ELR (cell line): ENCODE data around the gene BRD1.

ENCODE experiments used
- DNase-seq: peaks from one replicate; pipeline ENCODE4 v3.0.0-alpha.2; 2015; ENCODE audit warnings: low read depth

The BRD1 gene

GRCh38 chr22:49751966-49752597 lies 75.6 kb downstream of the BRD1 start:
- DNase-seq = no peak

- DNase-seq = no peak
These were observed 76.2 kb downstream of the BRD1 start for GRCh38 chr22:49751318-49751965.

DNA sequence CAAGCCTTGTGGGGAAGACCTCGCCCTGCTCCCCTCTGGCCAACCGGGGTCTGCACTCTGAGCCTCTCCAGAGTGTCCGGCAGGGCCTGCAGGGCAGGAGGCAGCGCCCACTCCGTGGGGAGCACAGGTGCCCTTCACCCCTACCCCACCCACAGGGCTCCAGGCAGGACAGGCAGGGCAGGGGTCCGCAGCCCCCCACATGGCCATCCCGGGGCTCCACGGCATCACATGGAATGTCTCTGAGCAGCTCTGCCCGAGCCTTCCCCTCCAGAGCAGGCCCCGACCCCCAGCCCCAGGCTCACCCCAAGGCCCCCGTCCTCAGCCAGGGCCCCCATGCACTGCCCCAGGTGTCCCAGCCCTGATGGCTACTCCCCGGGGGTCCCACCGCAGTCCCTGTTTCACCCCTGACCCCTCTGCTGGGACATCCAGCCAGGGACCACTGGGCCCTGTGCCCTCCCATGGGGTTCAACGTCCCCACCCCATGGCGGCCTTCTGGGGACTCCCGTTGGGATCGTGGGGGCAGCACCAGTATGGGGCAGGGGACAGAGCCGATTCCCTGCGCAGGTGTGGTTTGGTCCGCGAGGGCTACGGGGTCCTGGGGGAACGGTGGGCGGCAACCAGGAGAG lies 77.7 kb downstream of the BRD1 start:
- DNase-seq = no peak

- DNase-seq = no peak
These were observed 78.4 kb downstream of the BRD1 start for GRCh38 chr22:49749227-49749626.

- no peak for DNase-seq
These were observed 79.2 kb downstream of the BRD1 start for GRCh38 chr22:49748514-49748913.

DNA sequence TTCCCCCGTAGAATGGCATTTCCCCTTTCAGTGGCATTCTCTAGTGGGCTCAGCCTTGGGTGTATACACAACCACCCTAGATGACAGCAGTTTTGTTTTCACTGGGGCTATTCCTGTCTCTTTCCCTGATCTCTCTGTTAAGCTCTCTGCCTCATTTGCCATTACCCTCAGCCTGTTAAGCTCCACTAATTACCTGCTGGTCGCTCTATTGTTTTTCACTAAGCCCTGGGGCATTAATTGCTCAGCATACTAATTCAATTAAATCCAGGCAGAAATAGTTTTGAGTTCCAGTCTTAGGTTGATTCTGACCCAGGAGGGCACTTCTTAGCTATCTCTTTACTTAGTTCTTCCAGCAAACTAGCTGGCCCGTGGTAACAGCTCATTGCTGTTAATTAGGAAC lies 80.0 kb downstream of the BRD1 start:
- DNase-seq = no peak

- no peak for DNase-seq
These were observed 80.5 kb downstream of the BRD1 start for GRCh38 chr22:49747130-49747529.

- no peak for DNase-seq
These were observed 81.6 kb downstream of the BRD1 start for GRCh38 chr22:49746065-49746464.

DNA sequence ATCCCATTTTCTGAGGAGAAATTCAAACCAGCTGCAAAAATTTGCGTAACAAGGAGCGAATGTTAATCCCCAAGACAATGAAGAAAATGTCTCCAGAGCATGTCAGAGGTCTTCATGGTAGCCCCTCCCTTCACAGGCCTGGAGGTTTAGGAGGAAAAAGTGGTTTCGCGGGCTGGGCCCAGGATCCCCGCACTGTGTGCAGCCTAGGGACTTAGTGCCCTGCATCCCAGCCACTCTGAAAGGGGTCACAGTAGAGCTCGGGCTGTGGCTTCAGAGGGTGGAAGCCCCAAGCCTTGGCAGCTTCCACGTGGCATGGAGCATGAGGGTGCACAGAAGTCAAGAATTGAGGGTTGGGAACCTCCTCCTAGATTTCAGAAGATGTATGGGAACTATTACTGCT lies 87.4 kb downstream of the BRD1 start:
- no peak for DNase-seq

DNA sequence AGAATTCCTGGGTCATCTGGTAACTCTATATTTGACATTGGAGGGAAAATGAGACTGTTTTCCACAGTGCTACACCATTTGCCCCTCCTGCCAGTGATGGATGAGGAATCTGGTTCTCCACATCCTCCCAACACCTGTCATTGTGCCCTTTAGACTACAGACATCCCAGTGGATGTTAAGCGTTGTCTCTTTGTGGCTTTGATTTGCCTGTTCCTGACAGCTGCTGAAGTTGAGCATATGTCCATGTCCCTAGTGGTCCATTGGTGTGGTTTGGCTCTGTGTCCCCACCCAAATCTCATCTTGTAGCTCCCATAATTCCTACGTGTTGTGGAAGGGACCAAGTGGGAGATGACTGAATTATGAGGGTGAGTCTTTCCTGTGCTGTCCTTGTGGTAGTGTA lies 88.5 kb downstream of the BRD1 start:
- DNase-seq = no peak

- DNase-seq = no peak
These were observed 89.1 kb downstream of the BRD1 start for GRCh38 chr22:49738566-49738965.

DNA sequence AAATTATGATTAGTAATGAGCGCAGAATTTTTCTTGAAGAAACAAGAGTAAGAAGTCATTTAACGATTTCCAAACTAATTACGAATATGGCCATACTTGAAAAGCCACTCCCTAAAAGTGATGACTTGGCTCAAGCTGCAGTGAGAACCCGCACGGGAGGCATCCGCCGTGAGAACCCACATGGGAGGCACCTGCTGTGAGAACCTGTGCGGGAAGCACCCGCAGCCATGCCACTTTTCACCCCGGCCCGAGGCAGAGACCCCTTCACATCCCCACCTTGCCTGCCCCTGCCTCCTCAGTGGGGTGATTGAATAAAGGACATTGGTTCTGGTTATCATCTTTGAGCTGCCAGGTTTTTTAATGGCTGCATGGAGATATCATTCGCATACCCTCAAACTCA lies 89.7 kb downstream of the BRD1 start:
- DNase-seq = no peak

DNA sequence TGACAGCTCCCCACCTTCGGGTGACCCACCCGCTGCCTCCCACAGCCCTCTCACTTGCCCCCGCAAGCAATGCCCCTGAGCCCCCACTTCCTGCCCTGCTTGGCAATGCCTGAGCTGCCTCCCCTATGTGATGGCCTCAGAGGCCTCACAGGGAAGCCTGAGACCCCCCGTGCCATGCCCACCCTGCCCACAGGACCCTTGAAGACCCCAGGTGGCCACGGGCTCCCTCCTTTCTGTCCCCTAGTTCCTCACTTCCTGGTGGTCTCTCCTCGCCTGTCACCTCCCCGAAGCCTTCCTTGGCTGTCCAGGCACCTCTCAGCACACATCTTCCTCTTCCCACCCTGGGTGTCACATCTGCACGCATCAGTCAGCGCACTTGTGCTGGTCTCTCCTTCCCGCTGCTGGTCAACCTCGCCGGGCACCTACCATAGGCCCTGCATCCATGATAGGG lies 90.5 kb downstream of the BRD1 start:
- DNase-seq = no peak

- DNase-seq = no peak
These were observed 91.1 kb downstream of the BRD1 start for GRCh38 chr22:49736538-49736937.

GRCh38 chr22:49735901-49736421 lies 91.7 kb downstream of the BRD1 start:
- DNase-seq = no peak

DNA sequence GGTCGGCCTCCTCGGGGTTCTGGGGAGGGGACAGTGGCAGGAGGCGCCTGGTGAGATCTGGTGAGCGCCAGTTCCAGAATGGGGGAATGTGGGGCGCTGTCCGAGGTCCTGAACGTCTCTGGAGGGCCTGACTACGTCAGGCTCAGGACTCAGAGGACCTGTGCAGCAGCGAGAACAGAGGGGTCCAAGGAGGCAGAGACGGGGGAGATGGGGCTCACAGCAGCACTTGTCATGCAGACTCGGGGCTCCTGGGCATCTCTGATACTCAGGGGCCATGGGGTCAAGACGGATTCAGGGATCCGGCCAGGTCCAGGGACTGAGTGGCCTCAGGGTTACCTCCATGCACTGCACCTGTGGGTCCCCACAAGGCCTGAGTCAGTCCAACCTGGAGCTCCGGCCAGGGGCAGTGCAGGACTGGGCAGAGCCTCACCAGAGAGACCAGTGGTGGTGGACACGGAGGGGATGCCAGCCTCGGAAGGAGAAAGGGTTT lies 92.2 kb downstream of the BRD1 start:
- DNase-seq = no peak

GRCh38 chr22:49734882-49735281 lies 92.8 kb downstream of the BRD1 start:
- DNase-seq = no peak

- DNase-seq = no peak
These were observed 93.3 kb downstream of the BRD1 start for GRCh38 chr22:49734390-49734789.

- DNase-seq = no peak
These were observed 94.0 kb downstream of the BRD1 start for GRCh38 chr22:49733631-49734030.

GRCh38 chr22:49730656-49731055 lies 97.0 kb downstream of the BRD1 start:
- no peak for DNase-seq

- no peak for DNase-seq
These were observed 99.0 kb downstream of the BRD1 start for GRCh38 chr22:49728570-49729271.

GRCh38 chr22:49727881-49728569 lies 99.6 kb downstream of the BRD1 start:
- no peak for DNase-seq
